PFSK-1 (cell line): ENCODE results near the gene AIFM3.

Experiments used
- FOXP2 ChIP-seq: optimal IDR thresholded peaks from 2 replicates; pipeline ENCODE3; 2011; ENCODE audit warnings: borderline replicate concordance, control low read depth, inconsistent platforms; ENCODE audit not compliant: insufficient read depth; ENCODE audit errors: extremely low read length, extremely low read depth
- POLR2AphosphoS5 ChIP-seq: IDR thresholded peaks from 2 replicates; pipeline ENCODE4 v1.6.1; 2012; ENCODE audit warnings: low read depth, mild to moderate bottlenecking, control low read depth, low read length, moderate library complexity
- SIN3A ChIP-seq: IDR thresholded peaks from 2 replicates; pipeline ENCODE4 v1.6.1; 2012; ENCODE audit warnings: mild to moderate bottlenecking, low read length, moderate library complexity, borderline replicate concordance; ENCODE audit not compliant: insufficient read depth
- TAF1 ChIP-seq: IDR thresholded peaks from 2 replicates; pipeline ENCODE4 v1.6.1; 2012; ENCODE audit warnings: low read length, control low read depth, borderline replicate concordance; ENCODE audit not compliant: insufficient read depth
- TF ChIP-seq, protein P1 (sequence below), 2 experiments: IDR thresholded peaks; 2 replicates each; pipeline versions ENCODE4 v1.6.1 to v1.8.0; 2011 to 2012; ENCODE audit warnings: low read depth in 2 of 2, low read length in 2 of 2, control low read depth in 1 of 2, inconsistent platforms in 1 of 2, mild to moderate bottlenecking in 1 of 2, moderate library complexity in 1 of 2; ENCODE audit not compliant: insufficient read depth in 1 of 2

Gene AIFM3

DNA sequence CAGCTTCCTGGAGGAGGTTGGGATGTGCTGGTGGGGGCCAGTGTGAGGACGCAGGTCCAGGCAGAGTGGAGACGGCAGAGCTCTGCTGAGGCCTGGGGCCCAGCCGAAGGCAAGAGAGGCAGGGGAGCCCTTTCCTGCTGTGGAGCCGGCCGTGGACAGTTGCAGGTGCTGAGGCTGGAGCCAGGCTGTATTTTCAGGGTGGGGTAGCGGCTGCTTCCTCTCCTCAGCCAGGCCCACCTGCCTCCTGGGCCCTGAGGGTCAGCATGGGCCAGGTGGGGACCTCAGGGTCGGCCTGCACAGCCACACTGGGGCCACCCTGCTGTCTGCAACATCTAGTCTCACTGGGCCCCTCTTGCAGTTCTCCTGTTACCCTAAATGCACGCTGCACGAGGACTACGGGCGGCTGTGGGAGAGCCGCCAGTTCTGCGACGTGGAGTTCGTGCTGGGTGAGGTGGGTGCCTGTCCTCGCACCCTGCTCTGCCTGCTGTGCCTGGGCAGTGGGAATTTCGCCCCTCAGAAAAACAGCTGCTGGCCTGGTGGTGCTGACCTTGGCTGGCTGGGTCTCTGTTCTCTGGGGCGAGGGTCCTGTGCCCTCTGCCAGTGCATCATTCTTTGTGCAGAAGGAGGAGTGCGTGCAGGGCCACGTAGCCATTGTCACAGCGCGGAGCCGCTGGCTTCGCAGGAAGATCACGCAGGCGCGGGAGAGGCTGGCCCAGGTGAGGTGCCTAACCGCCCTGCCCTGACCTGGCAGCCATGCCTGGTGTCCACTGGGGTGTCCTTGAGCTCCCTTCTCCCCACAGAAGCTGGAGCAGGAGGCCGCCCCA, 26.5 kb downstream of the AIFM3 start:
- no peak for TF ChIP-seq SIN3A
- TF ChIP-seq TAF1 = no peak
- TF ChIP-seq POLR2AphosphoS5 = no peak
- TF ChIP-seq FOXP2 = no peak
- TF ChIP-seq, protein P1, sequence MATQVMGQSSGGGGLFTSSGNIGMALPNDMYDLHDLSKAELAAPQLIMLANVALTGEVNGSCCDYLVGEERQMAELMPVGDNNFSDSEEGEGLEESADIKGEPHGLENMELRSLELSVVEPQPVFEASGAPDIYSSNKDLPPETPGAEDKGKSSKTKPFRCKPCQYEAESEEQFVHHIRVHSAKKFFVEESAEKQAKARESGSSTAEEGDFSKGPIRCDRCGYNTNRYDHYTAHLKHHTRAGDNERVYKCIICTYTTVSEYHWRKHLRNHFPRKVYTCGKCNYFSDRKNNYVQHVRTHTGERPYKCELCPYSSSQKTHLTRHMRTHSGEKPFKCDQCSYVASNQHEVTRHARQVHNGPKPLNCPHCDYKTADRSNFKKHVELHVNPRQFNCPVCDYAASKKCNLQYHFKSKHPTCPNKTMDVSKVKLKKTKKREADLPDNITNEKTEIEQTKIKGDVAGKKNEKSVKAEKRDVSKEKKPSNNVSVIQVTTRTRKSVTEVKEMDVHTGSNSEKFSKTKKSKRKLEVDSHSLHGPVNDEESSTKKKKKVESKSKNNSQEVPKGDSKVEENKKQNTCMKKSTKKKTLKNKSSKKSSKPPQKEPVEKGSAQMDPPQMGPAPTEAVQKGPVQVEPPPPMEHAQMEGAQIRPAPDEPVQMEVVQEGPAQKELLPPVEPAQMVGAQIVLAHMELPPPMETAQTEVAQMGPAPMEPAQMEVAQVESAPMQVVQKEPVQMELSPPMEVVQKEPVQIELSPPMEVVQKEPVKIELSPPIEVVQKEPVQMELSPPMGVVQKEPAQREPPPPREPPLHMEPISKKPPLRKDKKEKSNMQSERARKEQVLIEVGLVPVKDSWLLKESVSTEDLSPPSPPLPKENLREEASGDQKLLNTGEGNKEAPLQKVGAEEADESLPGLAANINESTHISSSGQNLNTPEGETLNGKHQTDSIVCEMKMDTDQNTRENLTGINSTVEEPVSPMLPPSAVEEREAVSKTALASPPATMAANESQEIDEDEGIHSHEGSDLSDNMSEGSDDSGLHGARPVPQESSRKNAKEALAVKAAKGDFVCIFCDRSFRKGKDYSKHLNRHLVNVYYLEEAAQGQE (IDR thresholded peaks at IDR 0.05; ENCODE audit: insufficient read depth in 1 of 2, low read depth in 2 of 2, low read length in 2 of 2) = no peak

DNA sequence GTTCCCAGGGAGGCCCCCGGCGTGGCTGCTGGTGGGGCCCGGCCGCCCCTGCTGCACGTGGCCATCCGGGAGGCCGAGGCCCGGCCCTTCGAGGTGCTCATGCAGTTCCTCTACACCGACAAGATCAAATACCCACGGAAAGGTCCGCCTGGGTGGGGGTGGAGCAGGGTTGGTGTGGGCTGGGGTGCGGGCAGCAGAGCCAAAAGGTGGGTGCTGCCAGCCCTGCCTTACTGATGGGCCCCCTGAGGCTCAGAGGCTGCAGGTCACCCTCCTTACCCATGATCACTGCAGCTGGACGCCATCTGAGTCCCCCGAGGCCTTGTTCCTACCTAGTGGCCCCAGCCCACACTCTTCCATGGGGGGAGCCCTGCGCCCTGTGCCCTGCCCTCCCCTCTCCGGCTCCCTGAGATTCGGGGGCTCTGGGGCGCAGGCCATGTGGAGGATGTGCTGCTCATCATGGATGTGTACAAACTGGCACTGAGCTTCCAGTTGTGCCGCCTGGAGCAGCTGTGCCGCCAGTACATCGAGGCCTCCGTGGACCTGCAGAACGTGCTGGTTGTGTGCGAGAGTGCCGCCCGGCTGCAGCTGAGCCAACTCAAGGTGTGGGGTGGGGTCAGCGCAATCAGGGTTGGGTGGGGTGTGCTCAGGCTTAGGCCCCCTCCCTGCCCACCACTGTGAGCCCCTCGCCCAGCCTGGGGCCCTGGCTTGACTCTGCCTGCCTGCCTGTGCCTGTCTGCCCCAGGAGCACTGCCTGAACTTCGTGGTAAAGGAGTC, 27.3 kb downstream of the AIFM3 start:
- TF ChIP-seq SIN3A (no peak), FOXP2 (no peak), TAF1 (no peak), POLR2AphosphoS5 (no peak)

DNA sequence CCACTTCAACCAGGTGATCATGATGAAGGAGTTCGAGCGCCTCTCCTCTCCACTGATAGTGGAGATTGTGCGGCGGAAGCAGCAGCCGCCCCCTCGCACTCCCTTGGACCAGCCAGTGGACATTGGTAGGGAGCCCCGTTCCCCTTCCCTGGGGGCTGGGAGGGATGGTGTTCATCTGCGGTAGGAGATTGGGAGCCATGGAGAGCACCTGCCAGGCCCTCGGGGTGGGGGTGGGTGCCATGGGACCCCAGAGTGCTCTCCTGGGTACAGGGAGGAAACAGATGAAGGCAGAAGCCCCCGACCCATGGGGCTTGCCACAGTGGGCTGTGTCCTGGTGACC, 27.8 kb downstream of the AIFM3 start:
- no peak for TF ChIP-seq TAF1
- TF ChIP-seq, protein P1 (IDR thresholded peaks at IDR 0.05; ENCODE audit: insufficient read depth in 1 of 2, low read depth in 2 of 2, low read length in 2 of 2) = no peak
- no peak for TF ChIP-seq POLR2AphosphoS5
- TF ChIP-seq FOXP2 = no peak
- no peak for TF ChIP-seq SIN3A

DNA sequence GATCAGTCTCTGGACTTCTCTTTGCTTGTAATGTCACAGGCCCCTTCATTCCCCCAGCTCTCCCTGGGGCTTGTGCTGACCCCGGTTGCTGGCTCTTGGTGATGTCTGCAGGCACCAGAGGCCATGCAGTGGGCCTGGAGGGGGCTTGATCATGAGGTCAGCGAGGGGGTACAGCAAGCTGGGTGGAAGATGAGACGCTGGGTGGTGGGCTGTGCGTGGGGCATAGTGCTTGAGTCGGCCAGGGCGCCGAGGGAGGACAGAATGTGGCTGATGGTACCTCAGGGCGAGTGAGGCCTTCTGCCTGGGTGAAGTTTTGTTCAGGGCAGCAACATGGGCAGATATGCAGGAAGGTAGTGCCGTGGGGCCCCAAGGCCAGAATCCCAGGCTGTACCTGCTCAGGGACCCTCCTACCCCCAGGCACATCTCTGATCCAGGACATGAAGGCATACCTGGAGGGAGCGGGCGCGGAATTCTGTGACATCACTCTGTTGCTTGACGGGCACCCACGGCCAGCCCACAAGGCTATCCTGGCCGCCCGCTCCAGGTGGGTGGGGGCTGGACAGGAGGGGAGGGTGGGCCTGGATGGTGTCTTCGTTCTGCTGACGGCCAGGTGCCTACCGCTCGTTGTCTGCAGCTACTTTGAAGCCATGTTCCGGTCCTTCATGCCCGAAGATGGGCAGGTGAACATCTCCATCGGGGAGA, 28.4 kb downstream of the AIFM3 start:
- TF ChIP-seq POLR2AphosphoS5 (no peak), FOXP2 (no peak), SIN3A (no peak), TAF1 (no peak)
- TF ChIP-seq, protein P1 (IDR thresholded peaks at IDR 0.05; ENCODE audit: insufficient read depth in 1 of 2, low read depth in 2 of 2, low read length in 2 of 2) = no peak

DNA sequence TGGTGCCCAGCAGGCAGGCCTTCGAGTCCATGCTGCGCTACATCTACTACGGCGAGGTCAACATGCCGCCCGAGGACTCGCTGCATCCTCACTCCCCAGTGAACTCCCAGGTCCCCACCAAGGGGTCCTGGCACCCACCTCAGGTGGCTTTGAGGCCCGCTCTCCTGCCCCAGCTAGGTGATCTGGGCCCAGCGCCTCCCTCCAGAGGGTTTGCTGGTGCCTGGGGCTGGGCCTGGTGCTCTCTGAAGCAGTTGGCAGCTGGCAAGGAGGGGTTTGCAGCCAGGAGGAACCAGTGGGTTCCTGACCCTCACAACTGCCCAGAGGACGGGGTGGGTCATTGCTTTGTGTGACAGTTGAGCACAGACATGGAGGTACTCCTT, 29.0 kb downstream of the AIFM3 start:
- TF ChIP-seq FOXP2 (no peak), POLR2AphosphoS5 (no peak), TAF1 (no peak), SIN3A (no peak)
- TF ChIP-seq, protein P1 (IDR thresholded peaks at IDR 0.05; ENCODE audit: insufficient read depth in 1 of 2, low read depth in 2 of 2, low read length in 2 of 2) = no peak
